Fibroblast of villous mesenchyme (primary cell): ENCODE results near the gene CLUH. TPM values are rescaled to one million over a fixed set of nuclear protein-coding genes. Genes with fewer than 3 reads are reported as not detected.

Experiments used
- DNase-seq: peaks from one replicate; pipeline ENCODE4 v3.0.0-alpha.2; 2010; ENCODE audit warnings: low read depth
- H3K4me3 ChIP-seq: 2 replicates; pipeline ENCODE4 v1.5.1; 2011; ENCODE audit warnings: low read depth, mild to moderate bottlenecking, low read length
- total RNA-seq: library from RNA; depleted of rRNA; stranded (reverse); fragments of >200 nt; gene quantifications from 2 replicates; pipeline ENCODE4 v1.2.3, GENCODE V29; 2012
- TF ChIP-seq, protein P1 (sequence below): IDR thresholded peaks from 2 replicates; pipeline ENCODE4 v1.5.1; 2012; ENCODE audit warnings: low read depth, mild to moderate bottlenecking, low read length; ENCODE audit not compliant: insufficient read depth

The CLUH gene
- total RNA-seq, 1 donor, result 42.7 TPM

DNA sequence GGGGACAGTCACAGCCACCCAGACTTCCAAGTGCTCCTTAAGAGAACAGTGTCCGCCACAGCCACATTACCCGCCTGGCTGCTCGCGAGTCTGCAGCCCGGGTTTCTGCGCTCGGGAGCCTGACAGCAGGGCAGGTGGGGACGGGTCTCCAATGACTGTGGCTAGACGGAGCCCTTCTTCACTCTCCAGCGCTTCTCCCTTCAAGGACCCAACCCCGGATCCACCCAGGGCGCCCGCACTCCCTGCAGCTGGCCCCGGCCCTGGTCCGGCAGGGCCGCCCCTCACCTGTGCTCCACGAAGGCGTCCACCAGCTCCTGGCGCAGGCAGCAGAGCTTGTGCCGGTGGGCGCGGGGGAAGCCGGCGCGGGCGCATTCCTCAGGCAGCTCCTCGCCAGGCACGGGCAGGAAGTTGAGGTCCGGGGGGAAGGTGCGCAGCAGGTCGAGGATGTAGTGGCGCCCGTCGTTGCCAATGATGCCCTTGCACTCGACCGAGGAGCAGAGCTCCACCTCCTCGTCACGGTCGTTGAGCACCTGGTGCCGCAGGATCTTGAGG is 13.9 kb downstream of the CLUH start:
- H3K4me3 ChIP-seq, result no peak overlapping the region
- no peak for DNase-seq
- TF ChIP-seq, protein P1, sequence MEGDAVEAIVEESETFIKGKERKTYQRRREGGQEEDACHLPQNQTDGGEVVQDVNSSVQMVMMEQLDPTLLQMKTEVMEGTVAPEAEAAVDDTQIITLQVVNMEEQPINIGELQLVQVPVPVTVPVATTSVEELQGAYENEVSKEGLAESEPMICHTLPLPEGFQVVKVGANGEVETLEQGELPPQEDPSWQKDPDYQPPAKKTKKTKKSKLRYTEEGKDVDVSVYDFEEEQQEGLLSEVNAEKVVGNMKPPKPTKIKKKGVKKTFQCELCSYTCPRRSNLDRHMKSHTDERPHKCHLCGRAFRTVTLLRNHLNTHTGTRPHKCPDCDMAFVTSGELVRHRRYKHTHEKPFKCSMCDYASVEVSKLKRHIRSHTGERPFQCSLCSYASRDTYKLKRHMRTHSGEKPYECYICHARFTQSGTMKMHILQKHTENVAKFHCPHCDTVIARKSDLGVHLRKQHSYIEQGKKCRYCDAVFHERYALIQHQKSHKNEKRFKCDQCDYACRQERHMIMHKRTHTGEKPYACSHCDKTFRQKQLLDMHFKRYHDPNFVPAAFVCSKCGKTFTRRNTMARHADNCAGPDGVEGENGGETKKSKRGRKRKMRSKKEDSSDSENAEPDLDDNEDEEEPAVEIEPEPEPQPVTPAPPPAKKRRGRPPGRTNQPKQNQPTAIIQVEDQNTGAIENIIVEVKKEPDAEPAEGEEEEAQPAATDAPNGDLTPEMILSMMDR, result no peak

DNA sequence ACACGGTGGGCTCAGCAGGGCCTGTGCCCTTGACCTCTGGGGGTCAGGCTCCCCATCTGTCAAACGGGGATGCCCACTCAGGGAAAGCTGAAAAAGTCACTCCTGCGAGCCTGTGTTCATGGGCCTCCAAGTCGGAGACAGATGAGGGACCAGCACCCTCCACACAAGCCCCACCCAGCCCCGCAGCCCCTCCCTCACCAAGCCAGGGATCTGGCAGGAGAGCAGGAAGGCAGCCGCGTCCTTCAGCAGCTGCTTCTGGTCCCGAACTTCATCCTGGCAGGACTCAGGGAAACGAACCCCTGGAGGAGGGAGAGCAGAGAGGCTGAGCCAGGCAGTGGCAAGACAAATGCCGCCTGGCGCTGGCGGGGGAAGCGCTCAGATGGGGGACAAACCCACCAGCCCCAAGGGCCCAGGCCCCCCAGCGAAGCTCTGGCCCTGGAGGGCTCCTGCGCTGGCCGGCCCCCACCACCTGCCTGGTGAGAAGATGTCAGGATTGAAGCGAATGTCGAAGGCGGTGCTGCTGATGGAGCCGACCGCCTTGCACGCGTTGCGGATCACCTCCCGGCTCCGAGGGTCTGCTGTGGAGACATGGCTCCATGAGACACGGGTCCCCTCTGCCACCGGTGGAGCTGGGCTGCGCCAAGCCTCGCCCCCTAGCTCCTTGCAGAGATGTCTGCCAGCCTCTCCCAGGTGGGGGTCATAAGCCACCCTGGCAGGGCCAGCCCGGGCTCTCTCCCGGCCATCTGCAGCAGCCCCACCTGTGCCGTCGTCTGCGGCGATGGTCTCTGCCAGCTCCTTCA is 15.4 kb downstream of the CLUH start:
- DNase-seq, result no peak

DNA sequence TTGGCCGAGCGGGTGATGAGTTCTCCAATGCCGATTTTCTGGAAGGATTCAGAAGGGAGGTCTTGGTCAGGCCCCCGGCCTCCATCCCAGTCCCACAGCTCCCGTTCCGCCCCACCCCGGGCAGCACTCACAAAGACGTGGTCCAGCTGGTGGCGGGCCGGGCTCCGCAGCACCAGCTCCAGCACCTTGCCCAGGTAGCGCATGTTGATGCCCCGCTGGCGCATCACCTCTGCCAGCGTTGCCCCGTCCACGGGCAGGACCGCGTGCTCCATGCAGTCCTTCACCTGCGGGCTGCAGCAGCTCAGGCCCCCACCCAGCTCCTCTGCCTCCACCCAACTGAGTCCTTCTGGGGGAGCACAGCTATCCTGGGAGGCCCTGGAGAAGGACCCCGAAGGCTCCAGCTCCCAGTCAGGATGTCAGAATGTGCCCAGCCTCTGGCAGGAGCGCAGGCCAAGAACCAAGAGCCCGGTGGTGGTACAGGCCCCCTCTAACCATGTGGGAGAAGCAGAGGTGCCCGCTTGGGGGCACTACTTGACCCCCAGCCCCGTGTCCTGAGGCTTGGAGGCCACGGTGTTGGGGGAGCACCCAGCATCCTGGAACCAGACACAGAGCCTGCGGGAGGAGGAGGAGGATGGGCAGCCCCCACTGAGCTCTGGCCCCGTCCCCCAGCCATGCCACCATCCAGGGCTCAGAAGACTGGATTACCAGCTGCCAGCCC is 16.2 kb downstream of the CLUH start:
- TF ChIP-seq, protein P1, result no peak
- H3K4me3 ChIP-seq, result no peak overlapping the region
- DNase-seq, result no peak

More for the DNA sequence above, 15.4 kb downstream of the CLUH start:
- TF ChIP-seq, protein P1, result no peak
- no peak overlapping the region for H3K4me3 ChIP-seq

DNA sequence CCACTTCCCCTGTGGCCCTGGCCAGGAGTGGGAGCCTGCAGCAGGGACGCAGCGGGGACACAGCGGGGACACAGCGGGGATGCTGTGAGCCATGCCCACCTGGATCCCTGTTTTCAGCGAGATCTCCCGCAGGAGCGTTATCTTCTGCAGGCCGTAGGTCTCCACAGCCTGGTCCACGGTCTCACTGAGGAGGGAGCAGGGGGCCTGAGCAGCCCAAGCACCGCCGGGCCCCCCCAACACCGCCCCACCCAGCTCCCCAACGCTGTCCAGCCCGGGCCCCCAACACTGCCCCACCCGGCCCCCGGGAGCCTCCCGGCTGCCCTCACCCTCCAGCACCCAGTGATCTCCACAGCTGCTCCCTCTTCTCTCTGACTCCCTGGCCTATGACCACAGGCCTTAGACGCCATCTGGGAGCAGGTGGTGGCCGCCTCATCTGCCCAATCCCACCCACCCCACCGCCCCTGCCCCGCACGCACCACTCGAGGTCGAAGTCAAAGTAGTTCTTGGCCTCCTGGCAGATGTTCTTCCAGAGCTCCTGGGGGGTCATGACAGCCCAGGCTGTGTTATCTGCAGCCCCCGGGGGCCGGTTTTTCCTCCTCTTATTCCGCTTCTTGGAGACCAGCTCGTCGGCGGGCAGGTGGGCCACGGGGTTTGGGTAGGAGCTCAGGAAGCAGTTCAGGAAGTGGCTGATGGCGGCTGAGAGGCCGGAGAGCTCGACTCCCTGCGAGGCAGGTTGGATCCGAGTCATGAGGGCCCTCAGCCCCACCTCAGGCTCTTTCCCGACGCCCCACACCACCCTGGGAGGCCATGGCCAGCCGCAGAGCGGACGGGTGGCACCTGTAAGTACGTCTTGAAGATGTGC is 17.0 kb downstream of the CLUH start:
- no peak for DNase-seq
- H3K4me3 ChIP-seq, result no peak overlapping the region
- TF ChIP-seq, protein P1, result no peak

DNA sequence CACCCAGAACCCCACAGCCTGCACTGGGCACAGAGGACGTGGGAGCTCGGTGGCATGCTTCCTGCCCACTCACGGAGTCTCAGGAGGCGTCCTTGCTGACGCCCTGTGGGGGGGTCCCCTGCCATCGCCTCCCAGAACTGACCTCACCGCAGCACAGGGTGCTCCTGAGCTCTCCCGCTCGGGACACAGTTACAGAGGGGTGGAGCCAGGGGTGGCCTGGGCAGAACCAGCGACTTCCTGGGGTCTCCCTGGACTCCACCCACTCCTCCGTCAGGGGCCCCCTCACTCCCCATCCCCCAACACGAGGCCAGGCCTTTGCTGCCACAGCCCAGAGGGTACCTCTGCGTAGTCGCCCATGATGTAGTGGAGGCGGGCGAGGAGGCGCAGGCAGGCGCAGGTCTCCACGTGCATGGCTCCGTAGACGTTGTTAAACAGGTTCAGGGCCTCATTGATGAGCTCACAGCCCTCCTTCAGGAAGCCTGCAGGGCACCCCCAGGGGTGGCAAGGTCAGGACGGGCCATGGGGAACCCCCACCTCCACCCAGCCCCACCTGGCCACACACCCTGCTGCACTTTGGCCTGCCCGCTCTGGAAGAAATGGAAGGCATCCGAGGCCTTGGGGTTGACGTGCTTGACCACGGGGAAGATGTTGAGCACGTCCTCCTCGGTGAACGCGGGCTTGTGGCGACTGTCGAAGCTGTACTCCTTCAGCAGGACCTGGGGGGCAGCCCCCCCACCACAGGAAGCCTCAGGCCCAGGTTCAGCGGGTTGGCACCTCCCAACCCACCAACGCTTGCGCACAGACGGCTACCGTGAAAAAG is 17.8 kb downstream of the CLUH start:
- H3K4me3 ChIP-seq, result no peak overlapping the region
- TF ChIP-seq, protein P1, result no peak
- DNase-seq, result no peak

DNA sequence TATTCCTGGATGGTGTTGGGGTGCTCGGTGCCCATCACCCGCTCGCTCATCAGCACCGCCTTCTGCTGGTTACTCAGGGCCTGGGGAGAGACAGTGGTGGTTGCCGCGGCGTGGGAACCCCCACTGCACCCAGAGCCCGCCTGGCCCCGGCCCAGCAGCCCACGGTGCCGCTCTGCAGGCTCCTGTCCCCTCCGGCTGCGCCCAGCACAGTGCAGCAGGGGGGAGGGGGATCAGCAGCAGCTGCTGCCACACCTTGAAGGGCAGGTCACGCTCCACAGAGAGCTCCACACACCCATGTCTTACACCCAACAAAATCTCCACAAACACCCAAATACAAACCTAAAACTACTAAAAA is 18.8 kb downstream of the CLUH start:
- DNase-seq, result no peak
- no peak overlapping the region for H3K4me3 ChIP-seq
- TF ChIP-seq, protein P1, result no peak
